Activated naive CD4-positive, alpha-beta T cell treated with anti-CD3 and anti-CD28 coated beads, Interleukin-2, amount 10 ng/mL, durations not matched to agents 7 days and 5 days (primary cell): Measurements from ENCODE around the gene LMOD3.
A peak's percentile ranks its signal among the peaks of the same experiment; 100 is the strongest.

Experiments used
- CTCF ChIA-PET: fragments of 350-600 bp; sonication (Branson Sonifier 250); formaldehyde crosslinking; loops from one replicate; lab custom pipeline; 2021; ENCODE audit warnings: antibody characterized with exemption; lab: Charles Lee
- DNase-seq: peaks from one replicate; pipeline ENCODE4 v3.0.0-alpha.2; 2020
- H3K27ac Mint-ChIP-seq: one replicate; pipeline ENCODE4 v1.8.0; 2021; ENCODE audit warnings: mild to moderate bottlenecking, moderate library complexity, mixed read lengths
- H3K27me3 Mint-ChIP-seq: one replicate; pipeline ENCODE4 v1.8.0; 2021; ENCODE audit warnings: mild to moderate bottlenecking, mixed read lengths
- H3K36me3 Mint-ChIP-seq: one replicate; pipeline ENCODE4 v1.8.0; 2021; ENCODE audit warnings: mixed read lengths
- H3K4me1 Mint-ChIP-seq: one replicate; pipeline ENCODE4 v1.8.0; 2021; ENCODE audit warnings: mixed read lengths
- H3K4me3 Mint-ChIP-seq: one replicate; pipeline ENCODE4 v1.8.0; 2021; ENCODE audit warnings: mild to moderate bottlenecking, moderate library complexity, mixed read lengths
- H3K9me3 Mint-ChIP-seq: one replicate; pipeline ENCODE4 v1.8.0; 2021; ENCODE audit warnings: mixed read lengths

Gene LMOD3

GRCh38 chr3:69084326-69085167 lies 37.8 kb downstream of the LMOD3 start, which contains the start of gene ARL6IP5:
TSS of gene ARL6IP5 (plus strand) at chr3:69084937. CDS start at chr3:69085048, 111 bp downstream.
- peaks cover 62% of the 10 kb centered on the region for H3K4me1 Mint-ChIP-seq
- peaks cover 29% of the 10 kb centered on the region for H3K36me3 Mint-ChIP-seq
- H3K9me3 Mint-ChIP-seq = no peaks in the 10 kb centered on the region
- H3K27ac Mint-ChIP-seq = peak within 1 kb of the TSS; percentile 99
- CTCF ChIA-PET = interaction anchor here (0.9 to 1.3 kb wide), 2 partner anchors 31 to 71 kb away, joined by 3 to 4 read pairs; partner anchors contain the start of gene EOGT
- H3K4me3 Mint-ChIP-seq = peak within 1 kb of the TSS; percentile 99
- H3K27me3 Mint-ChIP-seq = no peaks in the 10 kb centered on the region
- peak; percentile 97 for DNase-seq

- Mint-ChIP-seq H3K4me3 (peak overlapping the region; percentile 32), H3K4me1 (peaks cover 62% of the 10 kb centered on the region), H3K9me3 (no peaks in the 10 kb centered on the region), H3K27ac (peak overlapping the region; percentile 99), H3K36me3 (peaks cover 34% of the 10 kb centered on the region), H3K27me3 (no peaks in the 10 kb centered on the region)
- DNase-seq = peak; percentile 56
- CTCF ChIA-PET = interaction anchor here (1.1 kb wide), 1 partner anchor 24 kb away, joined by 3 read pairs; no protein-coding TSS in a partner anchor
Observed at GRCh38 chr3:69082805-69083204, 39.6 kb downstream of the LMOD3 start.

DNA sequence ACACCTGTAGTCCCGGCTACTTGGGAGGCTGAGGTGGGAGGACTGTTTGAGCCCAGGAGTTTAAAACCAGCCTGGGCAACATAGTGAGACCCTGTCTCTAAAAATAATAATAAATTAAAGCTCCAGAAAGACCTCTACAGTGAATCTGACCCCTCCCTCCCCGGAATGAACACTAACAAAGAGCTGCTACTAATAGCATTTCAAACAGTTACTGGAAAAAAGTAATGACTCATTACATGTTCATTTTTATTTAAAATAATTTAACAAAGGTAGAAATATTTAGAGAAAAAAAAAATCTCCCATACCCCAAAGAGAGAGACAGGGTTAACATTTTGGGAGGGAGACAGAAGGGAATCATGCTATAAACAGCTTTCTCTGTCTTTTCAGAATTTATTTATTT lies 40.0 kb downstream of the LMOD3 start:
- CTCF ChIA-PET = interaction anchor here (1.1 kb wide), 1 partner anchor 24 kb away, joined by 3 read pairs; no protein-coding TSS in a partner anchor
- peak overlapping the region; percentile 99 for H3K27ac Mint-ChIP-seq
- no peaks in the 10 kb centered on the region for H3K27me3 Mint-ChIP-seq
- peaks cover 65% of the 10 kb centered on the region for H3K4me1 Mint-ChIP-seq
- peaks cover 37% of the 10 kb centered on the region for H3K36me3 Mint-ChIP-seq
- no peaks in the 10 kb centered on the region for H3K9me3 Mint-ChIP-seq
- no peak for DNase-seq
- H3K4me3 Mint-ChIP-seq = no peak overlapping the region

GRCh38 chr3:69081583-69082262 lies 40.7 kb downstream of the LMOD3 start:
- Mint-ChIP-seq H3K4me1 (peaks cover 69% of the 10 kb centered on the region), H3K9me3 (no peaks in the 10 kb centered on the region), H3K36me3 (peaks cover 38% of the 10 kb centered on the region), H3K27ac (peak overlapping the region; percentile 99), H3K4me3 (no peak overlapping the region), H3K27me3 (no peaks in the 10 kb centered on the region)
- CTCF ChIA-PET = interaction anchor here (1.1 kb wide), 2 partner anchors 23 to 29 kb away, joined by 3 to 4 read pairs; partner anchors contain the start of gene TMF1
- DNase-seq = no peak

DNA sequence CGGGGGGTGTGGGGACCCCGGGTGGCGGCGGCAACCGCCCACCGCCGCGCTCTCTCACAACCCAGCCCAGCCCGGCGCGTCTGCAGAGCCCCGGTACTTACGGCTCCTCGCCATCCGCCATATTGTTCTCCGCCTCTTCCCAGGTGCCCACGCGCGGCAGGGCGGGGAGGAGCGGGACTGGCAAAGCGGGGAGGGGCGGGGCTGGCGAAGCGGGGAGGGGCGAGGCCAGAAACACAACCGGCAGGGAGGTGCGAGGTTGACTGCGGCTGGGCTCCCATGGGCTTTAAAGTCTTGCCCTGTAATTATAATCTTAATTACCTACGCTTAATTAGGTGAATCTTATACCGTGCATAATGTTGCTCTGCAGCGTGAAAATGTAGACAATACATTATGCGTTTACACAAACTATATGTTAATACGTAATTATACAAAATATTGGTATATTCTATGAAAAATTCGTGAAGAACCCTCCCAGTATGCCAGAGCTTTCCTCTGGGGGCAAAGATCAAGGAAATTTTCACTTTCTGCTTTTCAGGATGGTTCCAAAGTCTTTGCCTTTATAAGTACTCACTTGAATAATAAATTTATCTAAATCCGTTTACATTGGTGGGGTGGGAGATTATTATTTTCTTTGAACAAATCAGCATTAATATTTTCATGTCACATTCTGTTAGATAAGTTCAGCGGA lies 42.0 kb downstream of the LMOD3 start, which contains the start of gene UBA3:
UBA3 (minus strand) TSS at position 133 of the 688 bp plus-strand sequence; CDS start at position 121, 12 bp downstream.
- H3K4me1 Mint-ChIP-seq = peaks cover 71% of the 10 kb centered on the region
- DNase-seq = peak; percentile 95

DNA sequence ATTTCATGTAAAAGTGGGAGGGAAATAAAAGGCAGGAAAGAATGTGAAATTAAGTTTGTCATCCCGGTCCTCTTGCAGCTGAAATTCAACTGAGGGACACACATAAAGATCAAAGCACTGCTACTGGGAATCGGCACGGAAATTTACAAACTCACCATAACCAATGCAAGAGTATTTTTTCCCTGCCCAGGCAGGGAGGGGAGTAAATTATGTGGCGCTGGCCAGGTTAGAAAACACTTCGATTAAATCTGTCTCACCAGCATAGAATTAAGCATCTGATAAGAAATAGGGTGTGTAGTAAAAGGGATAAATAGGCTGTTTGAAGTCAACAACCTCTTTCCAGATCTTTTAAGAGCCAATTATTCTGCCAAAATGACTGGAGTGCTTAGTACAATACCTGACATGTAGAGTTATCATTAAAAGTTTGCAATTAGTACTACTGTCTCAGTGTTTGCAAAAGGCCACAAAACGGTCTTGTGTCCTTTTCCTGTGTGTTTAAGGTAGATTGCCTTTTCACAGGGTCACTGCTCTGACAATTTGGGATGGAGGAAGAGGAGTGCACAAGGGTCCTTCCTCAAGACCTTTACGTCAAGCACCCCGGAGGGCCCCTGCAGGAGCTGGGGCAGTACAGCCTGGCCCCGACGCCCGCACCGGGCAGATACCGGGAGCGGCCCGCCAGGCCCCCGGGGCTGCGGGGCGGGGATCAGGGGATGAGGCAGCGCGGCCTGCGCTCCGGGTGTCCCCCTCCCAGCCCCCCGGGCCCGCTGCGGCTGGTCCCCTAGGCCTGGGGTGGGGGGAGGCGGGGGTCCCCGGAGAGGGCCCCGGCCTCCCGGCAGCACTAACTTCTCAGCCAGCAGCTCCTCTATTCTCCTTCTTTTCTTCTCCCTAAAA lies 42.9 kb downstream of the LMOD3 start:
- Mint-ChIP-seq H3K27me3 (no peaks in the 10 kb centered on the region), H3K27ac (peak overlapping the region; percentile 87), H3K9me3 (no peaks in the 10 kb centered on the region), H3K36me3 (peaks cover 28% of the 10 kb centered on the region), H3K4me3 (peak overlapping the region; percentile 82), H3K4me1 (peaks cover 70% of the 10 kb centered on the region)
- CTCF ChIA-PET = interaction anchor here (0.8 kb wide), 1 partner anchor 32 kb away, joined by 3 read pairs; no protein-coding TSS in a partner anchor
- no peak for DNase-seq

More for the DNA sequence above, 42.0 kb downstream of the LMOD3 start, which contains the start of gene UBA3:
- Mint-ChIP-seq H3K4me3 (peak within 1 kb of the TSS; percentile 82), H3K27me3 (no peaks in the 10 kb centered on the region), H3K36me3 (peaks cover 32% of the 10 kb centered on the region), H3K27ac (peak within 1 kb of the TSS; percentile 99), H3K9me3 (no peaks in the 10 kb centered on the region)
- CTCF ChIA-PET = interaction anchor here (1.1 kb wide), 1 partner anchor 28 kb away, joined by 4 read pairs; the partner anchor contains the start of gene TMF1

GRCh38 chr3:69072928-69073327 lies 49.5 kb downstream of the LMOD3 start:
- CTCF ChIA-PET = no interaction called here
- no peak overlapping the region for H3K27ac Mint-ChIP-seq
- H3K4me3 Mint-ChIP-seq = no peak overlapping the region
- DNase-seq = no peak
- no peaks in the 10 kb centered on the region for H3K27me3 Mint-ChIP-seq
- H3K4me1 Mint-ChIP-seq = peaks cover 30% of the 10 kb centered on the region
- no peaks in the 10 kb centered on the region for H3K9me3 Mint-ChIP-seq
- H3K36me3 Mint-ChIP-seq = peaks cover 48% of the 10 kb centered on the region

DNA sequence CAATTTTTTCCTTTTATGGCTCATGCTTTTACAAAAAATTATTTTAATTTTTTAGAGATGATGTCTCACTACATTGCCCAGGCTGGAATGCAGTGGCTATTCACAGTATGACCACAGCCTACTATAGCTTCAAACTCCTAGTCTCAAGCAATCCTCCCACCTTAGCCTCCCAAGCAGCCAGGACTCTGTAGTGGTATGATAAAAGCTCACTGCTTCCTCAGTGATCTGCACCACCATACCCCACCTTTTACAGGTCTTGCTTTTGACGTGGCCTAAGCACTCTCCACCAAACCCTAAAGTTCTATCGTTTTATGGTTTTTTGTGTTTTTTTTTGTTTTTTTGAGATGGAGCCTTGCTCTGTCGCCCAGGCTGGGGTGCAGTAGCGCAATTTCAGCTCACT lies 56.3 kb downstream of the LMOD3 start:
- DNase-seq = no peak
- Mint-ChIP-seq H3K9me3 (no peaks in the 10 kb centered on the region), H3K4me3 (no peak overlapping the region), H3K27ac (peak overlapping the region; percentile 65), H3K4me1 (peaks cover 53% of the 10 kb centered on the region), H3K36me3 (peaks cover 49% of the 10 kb centered on the region), H3K27me3 (no peaks in the 10 kb centered on the region)
- CTCF ChIA-PET = interaction anchor here (1.5 kb wide), 1 partner anchor 14 kb away, joined by 5 read pairs; the partner anchor contains the start of gene TMF1

DNA sequence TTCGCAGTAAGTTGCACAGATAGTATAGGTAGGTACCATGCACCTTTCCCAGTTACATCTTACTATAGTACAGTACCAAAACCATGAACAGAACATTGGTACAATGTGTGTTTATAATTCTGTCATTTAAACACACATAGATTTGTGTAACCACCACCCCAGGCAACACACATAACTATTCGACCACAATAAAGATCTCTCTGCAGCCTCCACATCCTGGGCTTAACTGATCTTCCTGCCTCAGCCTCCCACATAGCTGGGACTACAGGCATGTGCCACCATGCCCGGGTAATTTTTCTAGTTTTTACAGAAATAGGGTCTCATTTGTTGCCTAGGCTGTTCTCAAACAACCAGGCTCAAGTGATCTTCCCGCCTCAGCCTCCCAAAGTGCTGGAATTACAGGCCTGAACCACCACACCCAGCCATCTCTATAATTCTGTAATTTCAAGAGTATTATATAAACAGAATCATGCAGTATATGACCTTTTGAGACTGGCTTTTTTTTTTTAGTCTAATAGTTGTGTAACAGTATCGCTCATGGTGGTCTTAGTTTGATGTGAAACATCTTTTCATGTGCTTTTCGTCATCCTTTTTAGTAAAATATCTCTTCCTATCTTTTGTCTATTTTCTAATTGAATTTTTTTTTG lies 57.0 kb downstream of the LMOD3 start:
- CTCF ChIA-PET = interaction anchor here (1.5 kb wide), 1 partner anchor 13 kb away, joined by 5 read pairs; the partner anchor contains the start of gene TMF1
- Mint-ChIP-seq H3K36me3 (peaks cover 49% of the 10 kb centered on the region), H3K4me3 (peak overlapping the region; percentile 40), H3K4me1 (peaks cover 52% of the 10 kb centered on the region), H3K27me3 (no peaks in the 10 kb centered on the region), H3K9me3 (peaks cover 3% of the 10 kb centered on the region), H3K27ac (peak overlapping the region; percentile 84)
- peak; percentile 51 for DNase-seq

DNA sequence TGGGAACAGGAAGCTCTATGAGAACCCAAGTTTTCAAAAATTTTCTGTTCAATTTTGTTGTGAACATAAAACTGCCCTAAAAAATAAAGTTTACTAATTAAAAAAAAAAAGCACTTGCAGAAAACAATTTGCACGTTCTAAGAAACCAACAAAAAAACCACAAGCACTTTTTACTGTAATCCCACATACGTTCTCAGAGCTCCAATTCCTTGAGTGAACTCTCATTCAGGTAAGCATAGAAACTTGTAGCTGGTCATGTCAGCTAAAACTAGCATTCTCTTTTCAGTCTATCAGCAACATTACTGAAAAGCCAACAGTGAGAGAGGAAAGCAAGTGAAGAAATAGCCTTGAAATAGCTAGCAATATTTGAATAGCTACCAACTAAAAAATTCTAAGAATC lies 58.8 kb downstream of the LMOD3 start:
- Mint-ChIP-seq H3K27me3 (no peaks in the 10 kb centered on the region), H3K27ac (peak overlapping the region; percentile 63), H3K4me1 (peaks cover 69% of the 10 kb centered on the region), H3K9me3 (peaks cover 3% of the 10 kb centered on the region), H3K36me3 (peaks cover 59% of the 10 kb centered on the region), H3K4me3 (peak overlapping the region; percentile 0)
- CTCF ChIA-PET = interaction anchor here (1.0 kb wide), 1 partner anchor 346 kb away, joined by 3 read pairs; no protein-coding TSS in a partner anchor
- DNase-seq = no peak

GRCh38 chr3:69059688-69060087 lies 62.7 kb downstream of the LMOD3 start:
- no peak for DNase-seq
- H3K27ac Mint-ChIP-seq = peak overlapping the region; percentile 97
- CTCF ChIA-PET = interaction anchor here (1.8 kb wide), 1 partner anchor 11 kb away, joined by 6 read pairs; no protein-coding TSS in a partner anchor
- H3K9me3 Mint-ChIP-seq = peaks cover 3% of the 10 kb centered on the region
- H3K4me1 Mint-ChIP-seq = peaks cover 65% of the 10 kb centered on the region
- no peaks in the 10 kb centered on the region for H3K27me3 Mint-ChIP-seq
- H3K4me3 Mint-ChIP-seq = no peak overlapping the region
- peaks cover 70% of the 10 kb centered on the region for H3K36me3 Mint-ChIP-seq

DNA sequence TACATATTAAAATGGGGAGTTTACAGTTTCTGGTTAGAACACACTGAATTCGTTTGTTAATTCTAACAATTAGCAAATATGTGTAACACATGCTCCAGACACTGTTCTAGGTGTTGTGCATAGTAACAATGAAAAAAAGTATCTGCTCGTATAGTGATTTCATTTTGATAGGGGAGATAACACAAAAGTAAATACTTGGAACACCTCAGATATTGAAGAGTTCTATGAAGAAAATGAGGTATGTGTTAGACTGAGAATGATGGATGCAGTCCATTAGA lies 63.5 kb downstream of the LMOD3 start:
- CTCF ChIA-PET = interaction anchor here (0.8 kb wide), 1 partner anchor 23 kb away, joined by 3 read pairs; no protein-coding TSS in a partner anchor
- no peak overlapping the region for H3K4me3 Mint-ChIP-seq
- DNase-seq = no peak
- H3K36me3 Mint-ChIP-seq = peaks cover 65% of the 10 kb centered on the region
- H3K27ac Mint-ChIP-seq = peak overlapping the region; percentile 97
- H3K9me3 Mint-ChIP-seq = peaks cover 3% of the 10 kb centered on the region
- no peaks in the 10 kb centered on the region for H3K27me3 Mint-ChIP-seq
- H3K4me1 Mint-ChIP-seq = peaks cover 56% of the 10 kb centered on the region
